Stimulated activated CD8-positive, alpha-beta memory T cell treated with anti-CD3 and anti-CD28 coated beads, Interleukin-15, amount 100 ng/mL, for 4 hours (primary cell): Measurements from ENCODE around the gene FGR.
"Not testable (repeated sequence)": the region's sequence is repeated elsewhere in the genome, so short reads cannot be mapped to it uniquely, and the experiment has no call there.

Source experiments
- DNase-seq, 2 donors: peaks; one replicate each; pipeline ENCODE4 v3.0.0-alpha.2; 2020; ENCODE audit warnings: low read depth in 2 of 2

FGR gene

DNA sequence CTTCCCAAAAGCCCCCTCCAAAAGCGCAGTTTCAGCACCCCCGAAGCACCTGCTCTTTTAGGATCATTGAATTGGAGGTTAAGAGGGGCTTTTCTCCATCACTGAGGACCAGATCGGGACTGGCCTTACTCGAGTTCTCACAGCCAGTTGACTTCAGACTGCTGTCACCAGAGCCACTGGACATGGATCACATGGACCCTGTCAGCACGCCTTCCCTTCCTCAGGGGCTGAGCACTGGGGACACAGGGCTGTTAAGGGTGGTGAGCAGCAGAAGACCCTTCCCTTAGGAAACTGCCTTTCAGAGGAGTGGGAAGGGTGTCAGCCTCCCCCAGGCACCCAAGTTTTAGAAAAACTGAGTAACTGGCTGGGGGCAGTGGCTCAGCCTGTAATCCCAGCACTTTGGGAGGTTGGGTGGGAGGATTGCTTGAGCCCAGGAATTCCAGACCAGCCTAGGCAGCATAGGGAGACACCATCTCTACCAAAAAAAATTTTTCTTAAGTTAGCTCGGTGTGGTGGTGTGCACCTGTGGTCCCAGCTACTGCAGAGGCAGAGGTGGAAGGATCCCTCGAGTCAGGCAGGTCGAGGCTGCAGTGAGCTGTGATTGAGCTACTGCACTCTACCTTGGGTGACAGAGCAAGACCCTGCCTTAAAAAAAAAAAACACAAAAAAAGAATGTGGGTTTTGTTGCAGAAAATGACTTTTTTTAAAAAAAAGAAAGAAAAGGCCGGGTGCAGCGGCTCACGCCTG is 584 bp upstream of the FGR start:
- DNase-seq: no peak

- DNase-seq: no peak
These were observed 604 bp downstream of the FGR start for GRCh38 chr1:27634177-27634984.

DNA sequence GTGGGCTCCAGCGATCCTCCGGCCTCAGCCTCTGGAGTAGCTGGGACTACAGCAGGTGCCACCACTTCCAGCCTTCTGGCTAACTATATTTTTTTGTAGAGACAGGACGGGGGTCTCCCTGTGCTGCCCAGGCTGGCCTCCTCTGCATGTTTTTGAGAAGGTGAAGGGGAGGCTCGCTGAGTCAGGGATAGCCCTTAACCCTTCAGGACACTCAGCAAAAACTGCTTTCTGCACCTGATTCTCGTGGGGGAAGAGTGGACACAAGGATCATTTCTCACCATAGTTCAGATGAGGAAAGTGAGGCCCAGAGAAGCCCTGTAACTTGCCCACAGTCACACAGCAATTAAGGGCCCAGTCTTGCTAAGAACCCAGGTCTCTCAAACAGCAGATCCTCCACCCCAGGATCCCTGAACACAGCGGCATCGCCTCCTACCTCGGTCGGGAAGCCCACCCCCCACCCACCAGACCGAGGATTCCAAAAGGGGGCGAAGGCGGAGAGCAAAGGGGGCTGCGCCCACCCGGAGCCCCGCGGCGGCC is 1.3 kb downstream of the FGR start:
- no peak for DNase-seq

- DNase-seq: no peak
These were observed 1.7 kb downstream of the FGR start for GRCh38 chr1:27633298-27633610.

GRCh38 chr1:27632387-27633297 is 2.3 kb downstream of the FGR start:
- peak; percentile 50 to 69 for DNase-seq

GRCh38 chr1:27630859-27631491 is 4.0 kb downstream of the FGR start:
- DNase-seq: no peak

DNA sequence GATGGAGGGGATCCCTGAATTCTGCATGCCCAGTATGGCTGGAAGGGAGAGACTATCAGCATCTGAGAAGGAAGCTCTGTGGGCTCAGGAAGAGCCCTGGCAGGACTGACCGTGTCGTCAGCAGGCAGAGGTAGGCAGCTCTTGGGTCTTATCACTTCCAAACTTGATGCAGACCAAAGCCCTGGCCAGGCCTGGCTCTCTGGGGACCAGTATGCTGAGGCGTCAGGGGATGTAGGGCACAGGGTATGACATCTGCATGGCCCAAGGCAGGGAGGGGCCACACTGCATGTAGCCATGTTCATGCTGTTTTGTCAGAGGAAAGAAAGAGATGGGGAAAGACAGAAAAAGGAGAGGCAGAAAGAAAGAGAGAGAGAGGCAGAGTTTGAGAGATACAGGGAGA is 6.3 kb downstream of the FGR start:
- DNase-seq: no peak

GRCh38 chr1:27627733-27628132 is 7.3 kb downstream of the FGR start:
- not testable (repeated sequence) for DNase-seq

DNA sequence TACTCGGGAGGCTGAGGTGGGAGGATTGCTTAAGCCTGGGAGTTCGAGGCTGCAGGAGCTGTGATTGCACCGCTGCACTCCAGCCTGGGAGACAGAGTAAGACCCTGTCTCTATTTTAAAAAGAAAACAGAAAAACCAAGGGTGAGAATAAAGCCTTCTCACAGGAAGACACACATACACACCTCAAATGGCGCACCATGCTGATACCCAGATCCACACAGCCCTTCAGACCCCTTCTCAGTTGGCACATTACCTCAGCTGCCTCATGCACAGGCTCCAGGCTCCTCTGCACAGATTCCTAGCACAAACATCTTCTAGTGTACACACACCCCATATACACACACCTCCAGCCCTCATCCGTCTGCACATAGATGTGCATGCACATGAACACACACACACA is 7.9 kb downstream of the FGR start:
- DNase-seq: no peak

- DNase-seq: no peak
These were observed 8.7 kb downstream of the FGR start for GRCh38 chr1:27626031-27626935.

GRCh38 chr1:27624467-27625178 is 10.4 kb downstream of the FGR start:
- DNase-seq: no peak

GRCh38 chr1:27623327-27624212 is 11.4 kb downstream of the FGR start:
- DNase-seq: no peak

DNA sequence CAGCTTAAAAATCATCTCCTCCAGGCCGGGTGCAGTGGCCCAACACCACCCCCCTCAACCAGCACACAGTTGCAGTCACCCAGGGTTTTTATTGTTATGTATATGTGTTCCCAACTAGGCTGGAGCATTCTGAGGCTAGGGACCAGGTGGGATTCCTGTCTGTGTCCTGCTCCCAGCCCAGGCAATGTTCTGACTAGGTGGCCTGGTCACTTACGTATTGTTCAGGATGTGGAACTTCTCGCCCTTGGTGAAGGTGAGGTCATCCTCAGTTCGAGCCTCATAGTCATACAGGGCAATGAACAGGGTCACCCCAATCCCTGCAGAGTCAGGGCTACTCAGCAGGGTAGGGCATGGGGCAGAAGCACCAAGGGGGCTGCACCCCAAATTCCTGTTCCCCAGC is 12.2 kb downstream of the FGR start:
- no peak for DNase-seq

- DNase-seq: no peak
These were observed 13.7 kb downstream of the FGR start for GRCh38 chr1:27621051-27621920.

- DNase-seq: not testable (repeated sequence)
These were observed 15.1 kb downstream of the FGR start for GRCh38 chr1:27619782-27620438.

DNA sequence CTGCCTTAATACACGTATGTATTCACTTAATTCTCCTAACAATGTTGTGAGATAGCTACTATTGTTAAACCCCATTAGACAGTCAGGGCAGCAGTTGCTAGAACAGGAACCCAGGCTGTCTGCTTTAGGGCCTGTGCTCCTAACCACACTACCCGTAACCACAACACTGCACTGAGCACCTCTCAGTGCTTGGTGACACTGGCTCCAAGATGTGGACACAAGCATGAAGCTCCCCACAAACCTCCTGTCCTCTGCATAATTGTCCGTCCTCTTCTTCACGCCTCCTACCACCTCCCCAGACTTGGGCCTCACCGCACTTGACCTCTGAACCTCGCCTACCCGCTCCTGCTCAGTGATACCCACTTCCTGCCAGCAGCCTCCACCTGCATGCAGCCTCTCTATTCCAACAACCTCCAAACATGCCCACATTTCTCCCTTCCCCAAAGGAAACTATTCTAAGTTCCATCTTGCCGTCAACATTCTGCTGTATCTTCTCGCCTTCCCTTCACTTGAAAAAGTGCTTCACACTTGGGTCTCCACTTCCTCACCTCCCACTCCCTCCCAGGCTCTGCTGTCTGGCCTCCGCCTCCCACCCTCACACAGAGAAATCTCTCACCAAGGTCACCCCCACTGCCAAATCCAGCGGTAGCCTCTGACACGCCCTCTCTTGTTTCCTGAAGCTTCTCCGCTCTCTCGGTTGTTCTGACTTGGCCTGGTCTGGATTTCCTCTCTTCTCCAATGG is 16.5 kb downstream of the FGR start:
- DNase-seq: no peak

GRCh38 chr1:27617420-27617819 is 17.6 kb downstream of the FGR start:
- DNase-seq: no peak
